ENCODE results near the gene RCL1.

Gene RCL1

GRCh38 chr9:4814913-4815312 lies 22.2 kb downstream of the RCL1 start:
- DNase-seq: no peak

DNA sequence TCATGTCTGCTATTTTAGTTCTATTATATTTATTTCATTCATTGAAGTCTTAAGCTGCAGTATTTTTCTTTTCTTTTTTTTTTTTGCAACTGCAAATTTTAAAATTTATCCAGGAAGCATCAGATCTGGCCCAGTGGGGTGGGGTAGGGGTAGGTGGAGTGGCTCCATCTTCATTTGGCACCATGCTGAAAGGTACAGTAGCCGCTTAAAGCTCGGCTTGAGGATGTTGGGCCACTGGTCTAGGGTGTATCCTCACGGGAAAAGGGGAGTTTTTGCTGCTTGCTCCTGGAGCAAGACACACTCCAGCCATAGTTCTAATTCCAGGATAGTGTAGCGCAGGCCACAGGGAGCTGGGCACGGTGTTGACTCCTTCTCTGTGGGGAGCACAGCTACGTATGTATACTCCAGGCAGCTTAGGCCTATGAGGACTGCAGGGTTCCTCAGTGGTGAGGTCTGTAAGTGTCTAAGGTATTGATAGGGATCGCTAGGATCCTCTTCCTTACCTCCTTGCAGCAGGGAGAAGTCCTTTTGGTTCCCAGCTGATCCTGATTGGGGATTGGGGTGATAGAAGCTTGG lies 22.7 kb downstream of the RCL1 start:
- DNase-seq: no peak

GRCh38 chr9:4820168-4820567 lies 27.4 kb downstream of the RCL1 start:
- no peak for DNase-seq

DNA sequence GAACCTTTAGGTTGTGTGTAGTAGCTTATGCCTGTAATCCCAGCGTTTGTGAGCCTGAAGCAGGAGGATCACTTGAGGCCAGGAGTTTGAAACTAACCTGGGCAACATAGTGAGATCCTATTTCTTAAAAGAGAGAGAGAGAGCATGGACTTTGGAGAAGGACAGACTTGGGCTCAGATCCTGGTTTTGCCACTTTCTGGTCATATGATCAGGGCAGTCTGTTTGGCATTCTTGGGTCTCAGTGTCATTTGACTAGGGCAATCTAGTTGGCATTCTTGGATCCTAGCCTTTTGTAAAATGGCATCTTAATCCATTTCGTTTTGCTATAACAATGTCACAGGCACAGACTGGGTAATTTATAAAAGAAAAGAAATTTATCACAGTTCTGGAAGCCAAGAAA lies 28.4 kb downstream of the RCL1 start:
- no peak for DNase-seq

DNA sequence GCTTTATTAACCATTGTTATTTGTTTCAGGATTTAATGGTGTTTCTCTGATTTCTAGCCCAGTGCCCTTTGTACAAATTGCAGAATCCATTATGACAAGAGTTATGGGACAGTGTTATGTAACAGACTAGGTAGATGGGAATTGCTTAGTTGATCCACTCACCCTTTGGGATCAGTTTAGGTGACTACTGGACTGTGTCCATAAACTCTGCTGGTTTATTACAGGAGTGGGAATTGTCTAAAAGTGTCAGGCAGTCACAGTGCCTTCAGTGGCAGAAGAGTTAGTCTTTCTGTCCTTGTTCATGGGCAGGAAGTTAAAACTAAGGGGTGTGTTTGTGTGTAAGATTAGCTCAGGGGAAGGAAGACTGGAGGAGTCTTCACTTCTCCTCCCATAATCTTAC lies 29.3 kb downstream of the RCL1 start:
- DNase-seq: no peak

DNA sequence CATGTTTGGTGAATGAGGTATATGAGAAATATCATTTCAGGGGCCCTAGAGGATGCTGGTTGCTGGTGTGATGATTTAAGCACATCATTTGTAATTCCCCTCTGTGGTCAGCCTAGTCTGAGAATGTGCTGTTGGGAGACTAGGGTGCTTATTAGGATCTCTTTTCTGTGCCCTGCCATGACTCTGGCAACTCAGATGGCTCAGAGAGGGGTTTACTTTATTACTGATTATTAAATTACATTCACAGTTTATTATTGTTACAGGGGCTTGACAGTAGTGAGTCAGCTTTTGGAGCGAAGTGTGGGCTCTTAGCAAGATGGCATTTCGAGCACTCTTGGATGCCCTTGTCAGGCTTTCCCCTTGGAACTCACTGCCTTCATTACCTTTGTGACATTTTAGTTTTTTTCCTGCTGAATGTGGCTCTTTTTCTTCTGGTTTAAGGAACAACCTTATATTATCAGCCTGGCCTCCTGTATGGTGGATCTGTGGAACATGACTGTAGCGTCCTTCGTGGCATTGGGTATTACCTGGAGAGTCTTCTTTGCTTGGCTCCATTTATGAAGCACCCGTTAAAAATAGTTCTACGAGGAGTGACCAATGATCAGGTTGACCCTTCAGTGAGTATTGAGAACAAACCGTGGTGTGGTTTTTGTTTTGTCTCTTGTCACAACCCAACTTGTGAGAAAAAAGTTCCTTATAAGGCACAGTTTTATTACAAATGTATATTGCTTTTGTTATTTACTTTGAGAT lies 33.8 kb downstream of the RCL1 start:
- no peak for DNase-seq

- DNase-seq: no peak
Measured at GRCh38 chr9:4827224-4827623, 34.5 kb downstream of the RCL1 start.

DNA sequence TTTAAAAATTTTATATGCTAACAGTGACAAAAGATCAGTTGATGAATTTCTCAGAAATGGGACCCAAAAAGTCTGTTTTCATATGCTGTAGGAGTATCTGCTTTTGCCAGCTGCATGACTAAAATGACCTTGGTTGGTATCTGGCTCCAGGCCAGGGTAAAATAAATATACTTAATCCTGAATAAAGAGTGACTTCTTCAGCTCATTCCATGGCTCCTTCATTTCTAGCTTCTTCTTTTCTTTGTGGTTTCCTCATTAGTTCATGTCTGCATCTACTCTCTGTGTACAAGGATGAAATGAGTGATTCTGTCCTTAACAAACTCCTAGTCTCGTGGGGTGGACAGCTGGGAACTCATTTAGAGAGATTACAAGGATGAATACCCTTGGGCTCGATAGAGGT lies 36.0 kb downstream of the RCL1 start:
- DNase-seq: no peak

- no peak for DNase-seq
Measured at GRCh38 chr9:4829969-4830368, 37.2 kb downstream of the RCL1 start.

GRCh38 chr9:4830699-4831098 lies 38.0 kb downstream of the RCL1 start:
- DNase-seq: no peak

DNA sequence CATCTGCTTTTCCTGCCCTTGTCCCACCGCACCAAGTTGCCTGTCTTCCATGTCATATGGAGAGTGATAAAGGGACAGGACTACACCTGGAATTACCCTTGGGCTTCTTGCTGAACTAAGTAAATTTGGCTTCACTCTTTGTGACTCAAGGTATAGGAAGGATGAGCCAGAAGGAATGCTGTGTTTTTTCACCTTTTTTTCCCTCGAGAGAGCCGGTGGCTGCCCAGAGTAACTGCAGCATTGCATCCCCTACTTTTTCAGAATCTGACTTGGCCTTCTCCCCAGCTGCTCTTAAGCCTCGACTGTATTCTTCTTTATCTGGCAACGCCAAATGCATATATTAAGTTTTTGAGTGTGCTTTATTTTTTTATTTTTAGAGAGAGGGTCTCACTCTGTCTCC lies 38.4 kb downstream of the RCL1 start:
- DNase-seq: no peak

DNA sequence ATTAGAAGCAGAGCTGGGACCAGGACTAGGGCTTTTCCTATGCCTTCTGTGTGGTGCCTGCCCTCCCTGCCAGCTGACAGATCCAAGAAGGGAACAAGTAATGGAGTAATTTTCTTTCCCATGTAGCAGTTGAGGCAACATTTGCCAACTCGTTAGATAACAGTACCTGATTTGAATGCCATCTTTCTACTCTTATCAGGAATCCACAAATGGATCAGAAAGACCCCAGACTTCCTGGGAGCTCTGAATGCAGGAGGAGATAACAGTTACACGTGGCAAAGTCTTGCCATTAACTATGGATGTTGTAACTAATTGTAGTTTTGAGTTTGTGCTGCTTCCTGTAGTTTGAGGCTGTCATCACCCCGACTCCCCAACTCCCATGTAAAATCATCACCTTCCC lies 39.2 kb downstream of the RCL1 start:
- DNase-seq: no peak

DNA sequence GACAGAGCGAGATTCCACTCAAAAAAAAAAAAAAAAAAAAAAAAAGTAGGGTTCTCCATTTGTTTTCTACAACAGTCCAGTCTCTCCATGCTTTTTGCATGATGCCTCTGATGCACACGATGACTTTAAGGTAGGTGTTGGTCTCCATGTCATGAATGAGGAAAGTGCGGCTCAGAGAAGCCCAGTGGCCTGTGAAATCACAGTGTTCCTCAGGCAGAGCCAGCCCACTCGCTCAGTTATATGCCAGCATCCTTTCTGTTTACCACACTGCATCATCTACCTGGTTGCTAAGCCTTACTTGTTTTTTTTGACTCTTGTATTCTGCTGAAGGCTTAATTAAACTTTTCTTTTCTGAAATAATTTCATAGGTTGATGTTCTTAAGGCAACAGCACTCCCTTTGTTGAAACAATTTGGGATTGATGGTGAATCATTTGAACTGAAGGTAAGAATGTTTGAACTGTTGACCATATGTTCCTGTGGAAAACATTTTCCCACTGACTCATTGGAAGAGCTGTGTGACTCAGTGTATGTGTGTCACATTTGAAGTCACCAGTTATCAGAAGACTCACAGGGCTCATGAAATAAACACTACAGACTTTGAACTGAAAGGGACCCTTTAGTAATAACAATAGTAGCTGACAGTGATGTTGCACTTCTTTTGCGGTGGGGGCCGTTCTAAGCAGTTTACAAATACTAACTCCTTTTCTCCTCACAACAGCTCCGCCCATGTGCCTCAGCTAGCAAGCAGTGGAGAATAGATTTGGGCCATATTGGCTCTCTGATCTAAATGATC lies 40.2 kb downstream of the RCL1 start:
- DNase-seq: no peak

- no peak for DNase-seq
Measured at GRCh38 chr9:4833781-4834560, 41.2 kb downstream of the RCL1 start.

DNA sequence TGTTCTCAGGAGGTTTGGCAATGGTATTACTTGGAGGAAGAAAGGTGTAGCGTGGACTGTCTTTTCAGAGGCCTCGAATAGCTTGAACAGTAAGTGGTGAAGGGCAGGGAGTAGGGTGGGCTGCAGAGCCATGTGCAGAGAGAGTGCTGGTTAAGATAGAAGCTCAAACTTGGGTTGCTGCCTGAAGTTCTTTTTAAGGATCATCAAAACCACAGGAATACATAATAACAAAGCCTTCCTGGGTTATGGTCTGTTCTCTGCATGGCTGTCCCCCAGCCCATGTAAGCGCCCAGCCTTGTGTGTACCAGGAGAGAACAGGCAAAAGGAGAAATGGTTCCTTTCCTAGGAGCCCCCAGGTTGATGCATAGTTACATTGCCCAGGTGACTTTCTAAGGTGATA lies 43.9 kb downstream of the RCL1 start:
- DNase-seq: no peak

GRCh38 chr9:4837261-4838188 lies 44.8 kb downstream of the RCL1 start:
- DNase-seq: no peak

- DNase-seq: no peak
Measured at GRCh38 chr9:4838189-4838546, 45.4 kb downstream of the RCL1 start.

DNA sequence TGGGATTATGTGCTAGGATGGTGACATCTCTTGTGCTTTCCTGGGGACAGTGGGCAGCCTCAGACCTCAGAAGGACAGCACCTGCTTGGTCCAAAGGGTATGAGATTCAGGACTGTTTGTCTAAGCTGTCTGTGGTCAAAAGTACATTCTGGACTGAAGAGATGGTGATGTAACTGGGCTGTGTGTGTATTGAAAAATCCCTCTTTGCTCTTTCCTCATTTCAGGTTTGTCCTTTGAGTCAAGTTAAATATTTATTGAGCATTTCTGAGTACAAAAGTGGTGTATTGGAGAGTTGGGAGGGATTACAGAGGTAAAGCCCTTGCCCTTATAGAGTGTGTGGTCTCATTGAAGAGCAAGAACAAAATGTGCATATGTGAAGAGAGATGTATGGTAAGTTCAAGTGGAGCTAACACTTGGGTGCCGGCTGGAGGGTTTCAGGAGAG lies 46.7 kb downstream of the RCL1 start:
- DNase-seq: no peak

GRCh38 chr9:4840018-4840417 lies 47.3 kb downstream of the RCL1 start:
- DNase-seq: no peak

- no peak for DNase-seq
Measured at GRCh38 chr9:4842213-4842612, 49.5 kb downstream of the RCL1 start.

DNA sequence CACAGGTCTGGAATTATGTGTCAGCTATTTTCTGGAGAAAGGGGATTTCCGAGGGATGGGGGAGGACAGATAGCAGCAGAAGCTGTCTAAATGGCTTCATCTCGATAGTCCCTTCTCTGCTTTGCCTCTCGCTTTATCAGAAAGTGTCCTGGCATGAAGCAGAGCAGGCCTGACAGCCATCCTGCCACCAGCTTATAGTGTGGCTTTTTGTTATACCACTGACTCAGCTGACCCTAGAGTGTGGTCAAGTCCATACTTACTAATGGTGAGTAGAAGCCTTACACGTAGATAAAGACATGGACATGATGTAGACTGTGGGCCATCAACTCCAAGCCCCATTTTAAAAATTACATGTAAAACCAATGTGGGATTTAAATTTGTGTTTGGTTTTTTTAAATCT lies 50.0 kb downstream of the RCL1 start:
- no peak for DNase-seq
